AML-193 (cell line): Measurements from ENCODE around the gene ZCWPW1.
"Not testable (repeated sequence)": the region's sequence is repeated elsewhere in the genome, so short reads cannot be mapped to it uniquely, and the experiment has no call there.

ENCODE experiments used
- DNase-seq, 2 experiments: peaks; one replicate each; lab custom pipeline; 2025; lab: John Stamatoyannopoulos, UW

The ZCWPW1 gene

GRCh38 chr7:100453854-100454253 is 25.4 kb upstream of the ZCWPW1 start:
- DNase-seq, result not testable (repeated sequence)

GRCh38 chr7:100452513-100452912 is 24.0 kb upstream of the ZCWPW1 start:
- DNase-seq, result no peak

- no peak for DNase-seq
These were observed 20.8 kb upstream of the ZCWPW1 start for GRCh38 chr7:100449190-100449795.

DNA sequence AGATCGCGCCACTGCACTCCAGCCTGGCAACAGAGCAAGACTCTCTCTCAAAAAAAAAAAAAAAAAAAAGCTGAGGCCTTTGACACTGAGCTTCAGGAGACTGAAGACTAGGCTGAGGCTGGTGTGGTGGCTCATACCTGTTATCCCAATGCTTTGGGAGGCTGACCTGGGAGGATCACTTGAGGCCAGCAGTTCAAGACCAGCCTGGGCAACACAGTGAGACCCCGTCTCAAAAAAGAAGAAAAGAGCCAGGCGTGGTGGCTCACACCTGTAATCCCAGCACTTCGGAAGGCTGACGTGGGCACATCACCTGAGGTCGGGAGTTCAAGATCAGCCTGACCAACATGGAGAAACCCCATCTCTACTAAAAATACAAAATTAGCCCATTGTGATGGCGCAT is 18.9 kb upstream of the ZCWPW1 start:
- DNase-seq, result not testable (repeated sequence)

DNA sequence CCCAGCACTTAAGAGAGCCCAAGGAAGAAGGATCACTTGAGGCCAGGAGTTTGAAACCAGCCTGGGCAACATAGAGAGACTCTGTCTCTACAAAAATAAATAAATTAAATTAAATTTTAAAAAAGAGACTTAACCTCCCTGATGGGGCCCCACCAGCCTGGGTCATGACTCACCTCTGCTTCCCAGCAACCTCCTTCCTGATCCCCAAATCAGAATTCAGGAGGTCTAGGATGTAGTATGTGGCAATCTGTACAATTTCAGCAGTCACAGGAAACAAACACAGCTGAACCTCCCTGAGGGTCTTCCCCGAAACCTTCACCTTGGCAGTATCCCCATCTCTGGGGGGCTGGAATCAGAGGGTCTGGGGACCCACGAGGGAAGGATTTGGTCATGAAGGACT is 17.5 kb upstream of the ZCWPW1 start:
- no peak for DNase-seq

- DNase-seq, result no peak
These were observed 16.1 kb upstream of the ZCWPW1 start for GRCh38 chr7:100444311-100445278.

DNA sequence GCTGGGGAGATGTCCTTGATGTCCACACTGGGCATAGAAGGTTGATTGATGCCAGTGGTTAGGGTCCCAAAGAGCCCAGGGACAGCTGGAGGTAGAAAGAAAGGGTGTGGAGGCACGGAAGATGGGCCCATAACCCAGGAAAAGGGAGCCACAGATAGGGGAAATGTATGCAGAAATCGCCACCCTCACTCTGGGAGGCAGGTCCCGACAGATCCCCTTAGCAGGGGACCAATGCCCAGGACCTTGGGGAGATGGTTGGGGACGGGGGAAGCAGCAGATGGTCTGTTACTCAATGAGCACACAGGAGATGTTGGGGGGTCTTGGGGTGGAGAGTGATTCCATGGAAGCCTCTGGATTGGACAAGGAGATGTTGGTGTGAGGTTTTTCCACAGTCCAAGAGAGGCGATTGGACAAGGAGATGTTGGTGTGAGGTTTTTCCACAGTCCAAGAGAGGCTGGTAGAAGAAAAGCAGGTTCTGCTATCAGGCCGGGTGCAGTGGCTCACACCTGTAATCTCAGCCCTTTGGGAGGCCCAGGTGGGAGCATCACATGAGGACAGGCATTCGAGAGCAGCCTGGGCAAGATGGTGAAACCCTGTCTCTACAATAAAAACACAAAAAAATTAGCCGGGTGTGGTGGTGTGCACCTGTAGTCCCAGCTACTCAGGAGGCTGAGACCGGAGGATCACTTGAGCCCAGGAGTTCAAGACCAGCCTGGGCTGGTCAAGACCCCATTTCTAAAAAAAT is 14.8 kb upstream of the ZCWPW1 start:
- no peak for DNase-seq

GRCh38 chr7:100441641-100442535 is 13.4 kb upstream of the ZCWPW1 start:
- no peak for DNase-seq

GRCh38 chr7:100439244-100439643 is 10.7 kb upstream of the ZCWPW1 start:
- not testable (repeated sequence) for DNase-seq

DNA sequence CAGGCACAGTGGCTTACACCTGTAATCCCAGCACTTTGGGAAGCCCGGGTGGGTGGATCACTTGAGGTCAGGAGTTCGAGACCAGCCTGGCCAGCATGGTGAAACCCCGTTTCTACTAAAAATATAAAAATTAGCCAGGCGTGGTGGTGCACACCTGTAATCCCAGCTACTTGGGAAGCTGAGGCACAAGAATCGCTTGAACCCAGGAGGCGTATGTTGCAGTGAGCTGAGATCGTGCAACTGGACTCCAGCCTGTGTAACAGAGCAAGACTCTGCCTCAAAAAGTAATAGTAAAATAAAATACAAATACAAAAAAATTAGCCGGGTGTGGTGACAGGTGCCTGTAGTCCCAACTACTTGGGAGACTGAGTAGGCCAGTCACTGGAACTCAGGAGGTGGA is 10.2 kb upstream of the ZCWPW1 start:
- not testable (repeated sequence) for DNase-seq

GRCh38 chr7:100438172-100438571 is 9.7 kb upstream of the ZCWPW1 start:
- no peak for DNase-seq

- no peak for DNase-seq
These were observed 8.9 kb upstream of the ZCWPW1 start for GRCh38 chr7:100437150-100438100.

- no peak for DNase-seq
These were observed 7.2 kb upstream of the ZCWPW1 start for GRCh38 chr7:100435401-100436304.

DNA sequence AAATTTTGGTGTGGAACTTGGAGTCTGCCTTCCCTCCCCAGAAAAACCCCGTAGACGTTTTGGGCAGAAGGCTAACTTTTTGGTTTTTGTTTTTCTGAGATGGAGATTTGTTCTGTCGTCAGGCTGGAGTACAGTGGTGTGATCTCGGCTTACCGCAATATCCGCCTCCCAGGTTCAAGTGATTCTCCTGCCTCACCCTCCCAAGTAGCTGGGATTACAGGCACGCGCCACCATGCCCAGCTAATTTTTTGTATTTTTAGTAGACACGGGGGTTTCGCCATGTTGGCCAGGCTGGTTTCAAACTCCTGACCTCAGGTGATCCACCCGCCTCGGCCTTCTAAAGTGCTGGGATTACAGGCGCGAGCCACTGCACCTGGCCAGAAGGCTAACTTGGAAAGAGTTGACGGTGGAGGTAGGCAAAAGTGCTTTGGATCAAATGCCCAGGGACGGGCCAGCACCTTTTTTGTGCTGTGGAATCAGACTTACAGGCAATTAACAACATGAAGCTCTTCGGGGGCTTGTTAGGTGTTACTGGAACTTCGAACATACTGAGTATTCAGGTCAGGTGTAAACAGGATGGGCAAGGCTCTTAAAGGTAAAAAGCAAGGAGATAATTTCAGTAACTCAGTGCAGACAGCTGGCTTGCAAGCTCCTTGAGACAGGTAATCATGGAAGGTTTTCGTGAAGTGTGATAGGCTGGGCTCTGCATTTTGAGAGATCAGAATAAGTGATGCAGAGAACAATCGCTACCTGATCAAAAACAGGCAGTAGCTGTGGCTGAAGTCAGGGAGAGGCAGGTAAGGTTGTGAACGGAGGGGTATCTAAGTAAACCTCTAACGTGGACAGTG is 6.0 kb upstream of the ZCWPW1 start:
- no peak for DNase-seq

- DNase-seq, result no peak
These were observed 5.2 kb upstream of the ZCWPW1 start for GRCh38 chr7:100433592-100434296.

- no peak for DNase-seq
These were observed 4.7 kb upstream of the ZCWPW1 start for GRCh38 chr7:100433276-100433591.

GRCh38 chr7:100432621-100433275 is 4.2 kb upstream of the ZCWPW1 start:
- DNase-seq, result no peak
